HCT116 (cell line): ENCODE measurements around the gene FOXN3. TPM values are rescaled to one million over a fixed set of nuclear protein-coding genes. Genes with fewer than 3 reads are reported as not detected.

Source experiments
- ATAC-seq: fragments of 200-7000 bp; cut with Tn5 transposase; 2 replicates; pipeline ENCODE4 v1.9.1; 2020; ENCODE audit warnings: mild to moderate bottlenecking, moderate library complexity
- BruUV-seq: library from RNA; stranded (reverse); fragments of 400-500 nt; replicated peaks from 2 replicates; lab custom pipeline; 2021; lab: Mats Ljungman, UMichigan
- CTCF ChIA-PET: fragments of 300-600 bp; sonication (Branson Sonifier 250); formaldehyde crosslinking; loops from one replicate; lab custom pipeline; 2021; ENCODE audit warnings: antibody characterized with exemption; lab: Charles Lee
- POLR2A ChIA-PET: fragments of 300-600, 350-600 bp; sonication (Branson Sonifier 250); formaldehyde crosslinking; loops from one replicate; lab custom pipeline; 2021; ENCODE audit warnings: antibody characterized with exemption; lab: Charles Lee
- RAD21 ChIA-PET, 2 experiments: fragments of 300-600 bp; sonication (Branson Sonifier 250); formaldehyde crosslinking; loops; one replicate each; lab custom pipeline; 2023; ENCODE audit warnings: low total read pairs in 2 of 2; ENCODE audit not compliant: uncharacterized antibody in 2 of 2, unreplicated experiment in 2 of 2, low non-redundant PET in 1 of 2; lab: Charles Lee
- DNase-seq: peaks from one replicate; pipeline ENCODE4 v3.0.0-alpha.2; 2010; ENCODE audit warnings: low read depth, low spot score
- H2AFZ ChIP-seq: fragments of 200-600 bp; shearing (Covaris generic), sonication (generic); 2 replicates; pipeline ENCODE4 v1.6.1; 2017; ENCODE audit warnings: low read depth, mixed run types, mixed read lengths, antibody characterized with exemption, low read length; ENCODE audit not compliant: poor library complexity, severe bottlenecking
- H3K27ac ChIP-seq: 2 replicates; pipeline ENCODE4 v1.5.1; 2012; ENCODE audit warnings: low read depth, low read length
- H3K27me3 ChIP-seq: fragments of 200-600 bp; sonication (generic); 2 replicates; pipeline ENCODE4 v1.6.1; 2016; ENCODE audit warnings: mixed run types, low read length, mixed read lengths; ENCODE audit not compliant: insufficient read depth
- H3K36me3 ChIP-seq, 2 experiments: fragments of 200-500 bp in 1 of 2; fragments of 200-600 bp in 1 of 2; sonication (Bioruptor generic) in 1 of 2; sonication (generic) in 1 of 2; 2 replicates each; pipeline versions ENCODE4 v1.5.1 to v1.6.1; 2014 to 2016; ENCODE audit warnings: low read length in 2 of 2, inconsistent platforms in 1 of 2, mixed read lengths in 1 of 2, mixed run types in 1 of 2; ENCODE audit not compliant: insufficient read depth in 2 of 2, control insufficient read depth in 1 of 2
- H3K4me1 ChIP-seq, 2 experiments: fragments of 200-600 bp in 1 of 2; sonication (generic) in 1 of 2; 2 replicates each; pipeline versions ENCODE4 v1.5.1 to v1.6.1; 2012 to 2017; ENCODE audit warnings: low read length in 2 of 2, inconsistent platforms in 1 of 2, mild to moderate bottlenecking in 1 of 2, mixed read lengths in 1 of 2, mixed run types in 1 of 2, moderate library complexity in 1 of 2; ENCODE audit not compliant: insufficient read depth in 2 of 2, control insufficient read depth in 1 of 2
- H3K4me2 ChIP-seq: fragments of 200-600 bp; sonication (generic); 2 replicates; pipeline ENCODE4 v1.6.1; 2017; ENCODE audit warnings: mixed run types, low read length, mixed read lengths
- H3K4me3 ChIP-seq, 2 experiments: fragments of 200-600 bp in 1 of 2; sonication (generic) in 1 of 2; replicated peaks in 1 of 2; 2 replicates each; pipeline ENCODE4 v1.5.1; 2011 to 2016; ENCODE audit warnings: low read length in 2 of 2, control low read depth in 1 of 2, low read depth in 1 of 2, mild to moderate bottlenecking in 1 of 2, mixed read lengths in 1 of 2, mixed run types in 1 of 2
- H3K79me2 ChIP-seq: fragments of 200-600 bp; sonication (generic); 2 replicates; pipeline ENCODE4 v1.6.1; 2017; ENCODE audit warnings: mild to moderate bottlenecking, mixed run types, low read length, moderate library complexity, mixed read lengths; ENCODE audit not compliant: insufficient read depth
- H3K9ac ChIP-seq: fragments of 200-600 bp; sonication (generic); 2 replicates; pipeline ENCODE4 v1.6.1; 2016; ENCODE audit warnings: low read length, mixed read lengths
- H3K9me2 ChIP-seq: fragments of 200-600 bp; sonication (generic), shearing (Covaris generic); 2 replicates; pipeline ENCODE4 v1.6.1; 2017; ENCODE audit warnings: mixed run types, mild to moderate bottlenecking, moderate library complexity; ENCODE audit not compliant: insufficient read depth
- H3K9me3 ChIP-seq, 2 experiments: fragments of 200-500 bp in 1 of 2; fragments of 200-600 bp in 1 of 2; sonication (Bioruptor generic) in 1 of 2; sonication (generic) in 1 of 2; 2 replicates each; pipeline ENCODE4 v1.6.1; 2014 to 2017; ENCODE audit warnings: low read length in 2 of 2, mixed read lengths in 2 of 2, inconsistent platforms in 1 of 2, low read depth in 1 of 2, mild to moderate bottlenecking in 1 of 2, mixed run types in 1 of 2, moderate library complexity in 1 of 2; ENCODE audit not compliant: control insufficient read depth in 1 of 2, insufficient read depth in 1 of 2
- H4K20me1 ChIP-seq: fragments of 200-600 bp; sonication (generic), shearing (Covaris generic); 2 replicates; pipeline ENCODE4 v1.6.1; 2017; ENCODE audit warnings: mixed run types, mild to moderate bottlenecking, moderate library complexity; ENCODE audit not compliant: insufficient read depth
- CBX3 ChIP-seq: IDR thresholded peaks from 2 replicates; pipeline ENCODE4 v1.6.1; 2012; ENCODE audit warnings: low read depth
- CEBPB ChIP-seq: IDR thresholded peaks from 2 replicates; pipeline ENCODE4 v1.6.1; 2012; ENCODE audit warnings: low read depth
- ELF1 ChIP-seq: IDR thresholded peaks from 2 replicates; pipeline ENCODE4 v1.6.1; 2012; ENCODE audit warnings: low read depth, borderline replicate concordance
- FOSL1 ChIP-seq: IDR thresholded peaks from 2 replicates; pipeline ENCODE4 v1.6.1; 2012; ENCODE audit warnings: low read depth
- MAX ChIP-seq: IDR thresholded peaks from 2 replicates; pipeline ENCODE4 v1.6.1; 2012
- REST ChIP-seq: IDR thresholded peaks from 2 replicates; pipeline ENCODE4 v1.6.1; 2012; ENCODE audit warnings: low read depth
- SRF ChIP-seq: IDR thresholded peaks from 2 replicates; pipeline ENCODE4 v1.6.1; 2012; ENCODE audit warnings: low read depth
- ZBTB33 ChIP-seq: IDR thresholded peaks from 2 replicates; pipeline ENCODE4 v1.6.1; 2011; ENCODE audit warnings: mild to moderate bottlenecking, low read length, moderate library complexity; ENCODE audit not compliant: insufficient replicate concordance; ENCODE audit errors: extremely low read depth
- ZNF274 ChIP-seq: fragments of 200-500 bp; sonication (Bioruptor generic); IDR thresholded peaks from 2 replicates; pipeline ENCODE4 v1.6.1; 2014; ENCODE audit warnings: mild to moderate bottlenecking, low read depth, low read length, inconsistent platforms
- intact Hi-C: fragments of 100-400 bp; cut with micrococcal nuclease; formaldehyde crosslinking; loops from 2 replicates; pipeline ENCODE4 v1.10.0; 2022
- total RNA-seq: library from RNA; stranded (reverse); gene quantifications from one replicate; pipeline ENCODE4 v1.2.1, GENCODE V29; 2021; ENCODE audit not compliant: unreplicated experiment

The FOXN3 gene
- total RNA-seq, 1 experiment from 2014 or later: 20.0 TPM

- Histone ChIP-seq H3K4me2 (no peak overlapping the region), H3K4me1 (no peaks in the 10 kb centered on the region), H3K79me2 (no peaks in the 10 kb centered on the region), H3K9me3 (no peaks in the 10 kb centered on the region), H3K36me3 (no peaks in the 10 kb centered on the region), H3K9ac (no peak overlapping the region), H2AFZ (no peak overlapping the region), H3K9me2 (no peaks in the 10 kb centered on the region), H3K4me3 (no peak overlapping the region), H3K27me3 (no peaks in the 10 kb centered on the region), H3K27ac (no peak overlapping the region), H4K20me1 (no peaks in the 10 kb centered on the region)
- DNase-seq: no peak
- BruUV-seq: no TSS peak
- RAD21 ChIA-PET: no interaction called here
- intact Hi-C loops: no loop called here
- POLR2A ChIA-PET: no interaction called here
- CTCF ChIA-PET: no interaction called here
- TF ChIP-seq FOSL1: no peak
- TF ChIP-seq ZNF274: no peak
- no peak for TF ChIP-seq SRF
- TF ChIP-seq CBX3: no peak
- no peak for ATAC-seq
These were observed 38.0 kb downstream of the FOXN3 start for GRCh38 chr14:89379006-89379405.

GRCh38 chr14:89378119-89378518, 38.9 kb downstream of the FOXN3 start:
- no peaks in the 10 kb centered on the region; the same call in 1 of the 2 replicates for H3K79me2 ChIP-seq
- H3K4me1 ChIP-seq: no peaks in the 10 kb centered on the region
- H3K4me3 ChIP-seq: no peak overlapping the region
- no peaks in the 10 kb centered on the region for H4K20me1 ChIP-seq
- H3K9me3 ChIP-seq: no peaks in the 10 kb centered on the region
- ATAC-seq: no peak
- ChIA-PET CTCF (no interaction called here), POLR2A (no interaction called here), RAD21 (no interaction called here)
- DNase-seq: no peak
- no peak for TF ChIP-seq ZNF274
- TF ChIP-seq ELF1: no peak
- no peak for TF ChIP-seq ZBTB33
- TF ChIP-seq REST: no peak
- no peak for TF ChIP-seq MAX
- no peak for TF ChIP-seq CEBPB
- intact Hi-C loops: no loop called here
- H3K36me3 ChIP-seq: no peaks in the 10 kb centered on the region
- no peak overlapping the region for H3K4me2 ChIP-seq
- H3K27me3 ChIP-seq: no peaks in the 10 kb centered on the region
- H2AFZ ChIP-seq: no peak overlapping the region
- no peak overlapping the region for H3K27ac ChIP-seq
- BruUV-seq: no TSS peak
- H3K9me2 ChIP-seq: no peaks in the 10 kb centered on the region
- H3K9ac ChIP-seq: no peak overlapping the region
